Mesothelial cell of epicardium (in vitro differentiated cells): ENCODE measurements around the gene ANKRD39. TPM values are rescaled to one million over a fixed set of nuclear protein-coding genes. Genes with fewer than 3 reads are reported as not detected.

ENCODE experiments used
- DNase-seq, 2 experiments: peaks; one replicate each; pipeline ENCODE4 v3.0.0; 2021; ENCODE audit warnings: low spot score in 2 of 2; ENCODE audit not compliant: unreplicated experiment in 2 of 2
- H3K27ac Mint-ChIP-seq: 2 replicates; pipeline ENCODE4 v1.8.0; 2021; ENCODE audit warnings: mixed read lengths
- H3K27me3 Mint-ChIP-seq: 2 replicates; pipeline ENCODE4 v1.8.0; 2021; ENCODE audit warnings: low read depth, mixed read lengths
- H3K36me3 Mint-ChIP-seq: 2 replicates; pipeline ENCODE4 v1.8.0; 2021; ENCODE audit warnings: mixed read lengths
- H3K4me1 Mint-ChIP-seq: 2 replicates; pipeline ENCODE4 v1.8.0; 2021; ENCODE audit warnings: mixed read lengths
- H3K4me3 Mint-ChIP-seq: 2 replicates; pipeline ENCODE4 v1.8.0; 2021; ENCODE audit warnings: mild to moderate bottlenecking, moderate library complexity, mixed read lengths
- H3K9me3 Mint-ChIP-seq: 2 replicates; pipeline ENCODE4 v1.8.0; 2021; ENCODE audit warnings: mixed read lengths
- CTCF ChIP-seq: fragments of 200-600 bp; sonication (generic); IDR thresholded peaks from one replicate; pipeline ENCODE4 v1.5.0; 2021; ENCODE audit warnings: antibody characterized with exemption; ENCODE audit not compliant: unreplicated experiment
- total RNA-seq: library from RNA; stranded (reverse); gene quantifications from 3 replicates; pipeline ENCODE4 v1.2.1, GENCODE V29; 2021

ANKRD39 gene
- total RNA-seq = 15.9 to 17.6 TPM (median 17.4 TPM) in 3 replicates

GRCh38 chr2:96857667-96858372, at the start of gene ANKRD39:
TSS of gene ANKRD39 (minus strand) at chr2:96858016. CDS start at chr2:96857987, 29 bp downstream.
- no peak for TF ChIP-seq CTCF
- no peaks in the 10 kb centered on the region for H3K27me3 Mint-ChIP-seq
- H3K4me1 Mint-ChIP-seq = peaks cover 31% of the 10 kb centered on the region
- H3K4me3 Mint-ChIP-seq = peak within 1 kb of the TSS; percentile 81
- DNase-seq = peak; percentile 94 to 99
- H3K27ac Mint-ChIP-seq = peak within 1 kb of the TSS; percentile 88
- peaks cover 15% of the 10 kb centered on the region for H3K36me3 Mint-ChIP-seq
- no peaks in the 10 kb centered on the region for H3K9me3 Mint-ChIP-seq

- Mint-ChIP-seq H3K4me3 (peak overlapping the region; percentile 13), H3K4me1 (peaks cover 33% of the 10 kb centered on the region), H3K27me3 (no peaks in the 10 kb centered on the region), H3K27ac (peak overlapping the region; percentile 90), H3K36me3 (no peaks in the 10 kb centered on the region), H3K9me3 (no peaks in the 10 kb centered on the region)
- DNase-seq = no peak
- TF ChIP-seq CTCF = no peak
Observed at GRCh38 chr2:96906729-96907114, 48.9 kb upstream of the ANKRD39 start.

GRCh38 chr2:96903815-96904214, 46.0 kb upstream of the ANKRD39 start:
- Mint-ChIP-seq H3K4me1 (peaks cover 25% of the 10 kb centered on the region), H3K27me3 (no peaks in the 10 kb centered on the region), H3K4me3 (no peak overlapping the region), H3K36me3 (no peaks in the 10 kb centered on the region), H3K27ac (no peak overlapping the region), H3K9me3 (no peaks in the 10 kb centered on the region)
- no peak for TF ChIP-seq CTCF
- DNase-seq = no peak

GRCh38 chr2:96903318-96903717, 45.5 kb upstream of the ANKRD39 start:
- no peak for DNase-seq
- no peak for TF ChIP-seq CTCF
- no peak overlapping the region for H3K27ac Mint-ChIP-seq
- no peaks in the 10 kb centered on the region for H3K36me3 Mint-ChIP-seq
- no peak overlapping the region for H3K4me3 Mint-ChIP-seq
- no peaks in the 10 kb centered on the region for H3K9me3 Mint-ChIP-seq
- no peaks in the 10 kb centered on the region for H3K27me3 Mint-ChIP-seq
- H3K4me1 Mint-ChIP-seq = peaks cover 28% of the 10 kb centered on the region

GRCh38 chr2:96900237-96900636, 42.4 kb upstream of the ANKRD39 start:
- H3K4me1 Mint-ChIP-seq = peaks cover 27% of the 10 kb centered on the region
- H3K36me3 Mint-ChIP-seq = no peaks in the 10 kb centered on the region
- no peak for TF ChIP-seq CTCF
- H3K9me3 Mint-ChIP-seq = no peaks in the 10 kb centered on the region
- H3K4me3 Mint-ChIP-seq = no peak overlapping the region
- no peak overlapping the region for H3K27ac Mint-ChIP-seq
- no peaks in the 10 kb centered on the region for H3K27me3 Mint-ChIP-seq
- no peak for DNase-seq
